Mucosa of stomach (tissue), 1 donor: Measurements from ENCODE around the gene YJU2.
"Not testable (repeated sequence)": the region's sequence is repeated elsewhere in the genome, so short reads cannot be mapped to it uniquely, and the experiment has no call there.

Experiments used
- H3K27me3 ChIP-seq: one replicate; pipeline ENCODE4 v1.7.0; 2013; ENCODE audit warnings: mild to moderate bottlenecking, low read length; ENCODE audit not compliant: control insufficient read depth, insufficient read depth
- H3K36me3 ChIP-seq: one replicate; pipeline ENCODE4 v1.7.0; 2013; ENCODE audit warnings: low read length; ENCODE audit not compliant: control insufficient read depth, insufficient read depth
- H3K4me1 ChIP-seq: one replicate; pipeline ENCODE4 v1.7.0; 2013; ENCODE audit warnings: mild to moderate bottlenecking, low read length; ENCODE audit not compliant: control insufficient read depth, insufficient read depth
- H3K4me3 ChIP-seq: one replicate; pipeline ENCODE4 v1.7.0; 2013; ENCODE audit warnings: low read length
- H3K9ac ChIP-seq: one replicate; pipeline ENCODE4 v1.7.0; 2013; ENCODE audit warnings: mild to moderate bottlenecking, low read length, moderate library complexity
- H3K9me3 ChIP-seq: one replicate; pipeline ENCODE4 v1.7.0; 2013; ENCODE audit warnings: mild to moderate bottlenecking, low read length, moderate library complexity; ENCODE audit not compliant: control insufficient read depth
- donor health status: Pancreatic carcinoma.

Gene YJU2

GRCh38 chr19:4278419-4279266 is 31.8 kb downstream of the YJU2 start, which contains the start of gene SHD:
Gene SHD (plus strand): TSS chr19:4279266. CDS start chr19:4280064, 798 bp downstream.
- Histone ChIP-seq H3K27me3 (peaks cover 36% of the 10 kb centered on the region), H3K4me1 (no peaks in the 10 kb centered on the region), H3K36me3 (no peaks in the 10 kb centered on the region), H3K9ac (no peak within 1 kb of the TSS), H3K4me3 (no peak within 1 kb of the TSS), H3K9me3 (no peaks in the 10 kb centered on the region)

GRCh38 chr19:4279267-4279529 is 32.3 kb downstream of the YJU2 start:
- Histone ChIP-seq H3K27me3 (peaks cover 36% of the 10 kb centered on the region), H3K4me1 (no peaks in the 10 kb centered on the region), H3K36me3 (no peaks in the 10 kb centered on the region), H3K4me3 (no peak overlapping the region), H3K9ac (no peak overlapping the region), H3K9me3 (no peaks in the 10 kb centered on the region)

GRCh38 chr19:4279530-4280422 is 32.9 kb downstream of the YJU2 start:
- peaks cover 37% of the 10 kb centered on the region for H3K27me3 ChIP-seq
- no peaks in the 10 kb centered on the region for H3K9me3 ChIP-seq
- H3K4me3 ChIP-seq: no peak overlapping the region
- no peak overlapping the region for H3K9ac ChIP-seq
- H3K4me1 ChIP-seq: peaks cover 3% of the 10 kb centered on the region
- H3K36me3 ChIP-seq: no peaks in the 10 kb centered on the region

- Histone ChIP-seq H3K36me3 (no peaks in the 10 kb centered on the region), H3K27me3 (peaks cover 25% of the 10 kb centered on the region), H3K9ac (no peak overlapping the region), H3K9me3 (no peaks in the 10 kb centered on the region), H3K4me3 (no peak overlapping the region), H3K4me1 (peaks cover 5% of the 10 kb centered on the region)
These were observed 37.5 kb downstream of the YJU2 start for GRCh38 chr19:4284176-4284958.

GRCh38 chr19:4284974-4285373 is 38.1 kb downstream of the YJU2 start:
- no peaks in the 10 kb centered on the region for H3K9me3 ChIP-seq
- H3K4me1 ChIP-seq: peaks cover 5% of the 10 kb centered on the region
- H3K9ac ChIP-seq: no peak overlapping the region
- peaks cover 19% of the 10 kb centered on the region for H3K27me3 ChIP-seq
- no peaks in the 10 kb centered on the region for H3K36me3 ChIP-seq
- H3K4me3 ChIP-seq: no peak overlapping the region

GRCh38 chr19:4286141-4286540 is 39.3 kb downstream of the YJU2 start:
- H3K9me3 ChIP-seq, H3K9ac ChIP-seq, H3K36me3 ChIP-seq, H3K27me3 ChIP-seq, H3K4me1 ChIP-seq, H3K4me3 ChIP-seq: not testable (repeated sequence)

- H3K9me3 ChIP-seq: no peaks in the 10 kb centered on the region
- H3K4me3 ChIP-seq: no peak overlapping the region
- peaks cover 6% of the 10 kb centered on the region for H3K27me3 ChIP-seq
These were observed 41.4 kb downstream of the YJU2 start for GRCh38 chr19:4288091-4288777.

GRCh38 chr19:4291184-4291732 is 44.4 kb downstream of the YJU2 start:
- Histone ChIP-seq H3K9ac (no peak overlapping the region), H3K4me1 (no peaks in the 10 kb centered on the region), H3K4me3 (no peak overlapping the region), H3K27me3 (peaks cover 4% of the 10 kb centered on the region), H3K36me3 (no peaks in the 10 kb centered on the region), H3K9me3 (no peaks in the 10 kb centered on the region)

More at GRCh38 chr19:4288091-4288777, 41.4 kb downstream of the YJU2 start:
- H3K36me3 ChIP-seq: no peaks in the 10 kb centered on the region
- peaks cover 5% of the 10 kb centered on the region for H3K4me1 ChIP-seq
- no peak overlapping the region for H3K9ac ChIP-seq

- no peaks in the 10 kb centered on the region for H3K36me3 ChIP-seq
- H3K27me3 ChIP-seq: peaks cover 4% of the 10 kb centered on the region
- no peak overlapping the region for H3K4me3 ChIP-seq
- H3K9me3 ChIP-seq: no peaks in the 10 kb centered on the region
- no peak overlapping the region for H3K9ac ChIP-seq
- no peaks in the 10 kb centered on the region for H3K4me1 ChIP-seq
These were observed 45.6 kb downstream of the YJU2 start for GRCh38 chr19:4292515-4292914.

GRCh38 chr19:4294389-4294788 is 47.5 kb downstream of the YJU2 start:
- Histone ChIP-seq H3K9ac (no peak overlapping the region), H3K27me3 (peaks cover 4% of the 10 kb centered on the region), H3K4me1 (no peaks in the 10 kb centered on the region), H3K4me3 (no peak overlapping the region), H3K9me3 (no peaks in the 10 kb centered on the region), H3K36me3 (no peaks in the 10 kb centered on the region)
